Activated CD8-positive, alpha-beta T cell treated with anti-CD3 and anti-CD28 coated beads for 36 hours (primary cell): ENCODE results near the gene RNF181. TPM values are rescaled to one million over a fixed set of nuclear protein-coding genes. Genes with fewer than 3 reads are reported as not detected.
"Not testable (repeated sequence)": the region's sequence is repeated elsewhere in the genome, so short reads cannot be mapped to it uniquely, and the experiment has no call there.

Experiments
- ATAC-seq: fragments of 200-7000 bp; cut with Tn5 transposase; one replicate; pipeline ENCODE4 v1.10.0; 2021; ENCODE audit warnings: mild to moderate bottlenecking, moderate library complexity
- CTCF ChIA-PET: fragments of 350-600 bp; sonication (Branson Sonifier 250); formaldehyde crosslinking; loops from one replicate; lab custom pipeline; 2021; ENCODE audit warnings: antibody characterized with exemption; lab: Charles Lee
- POLR2A ChIA-PET: fragments of 350-600 bp; sonication (Branson Sonifier 250); formaldehyde crosslinking; loops from one replicate; lab custom pipeline; 2021; ENCODE audit warnings: antibody characterized with exemption; lab: Charles Lee
- DNase-seq: peaks from one replicate; pipeline ENCODE4 v3.0.0-alpha.2; 2020
- H3K27ac Mint-ChIP-seq: one replicate; pipeline ENCODE4 v1.8.0; 2021; ENCODE audit warnings: mild to moderate bottlenecking, mixed read lengths
- H3K27me3 Mint-ChIP-seq: one replicate; pipeline ENCODE4 v1.8.0; 2021; ENCODE audit warnings: mixed read lengths
- H3K36me3 Mint-ChIP-seq: one replicate; pipeline ENCODE4 v1.8.0; 2021; ENCODE audit warnings: low read depth, mixed read lengths
- H3K4me1 Mint-ChIP-seq: one replicate; pipeline ENCODE4 v1.8.0; 2021; ENCODE audit warnings: low read depth, mixed read lengths
- H3K4me3 Mint-ChIP-seq: one replicate; pipeline ENCODE4 v1.8.0; 2021; ENCODE audit warnings: mild to moderate bottlenecking, moderate library complexity, mixed read lengths
- H3K9me3 Mint-ChIP-seq: one replicate; pipeline ENCODE4 v1.8.0; 2021; ENCODE audit warnings: mixed read lengths
- intact Hi-C: fragments of 100-400 bp; cut with micrococcal nuclease; formaldehyde crosslinking; loops from one replicate; pipeline ENCODE4 v1.10.0; 2022
- total RNA-seq, 2 experiments: library from RNA; stranded (reverse); gene quantifications; one replicate each; pipeline ENCODE4 v1.2.3, GENCODE V29; 2021
- TF ChIP-seq, protein P1 (sequence below): fragments of 200-600 bp; IDR thresholded peaks from one replicate; pipeline ENCODE4 v1.8.0; 2022; ENCODE audit warnings: antibody characterized with exemption, mild to moderate bottlenecking

The RNF181 gene
- total RNA-seq, 2 experiments from 2014 or later: 112 to 117 TPM

DNA sequence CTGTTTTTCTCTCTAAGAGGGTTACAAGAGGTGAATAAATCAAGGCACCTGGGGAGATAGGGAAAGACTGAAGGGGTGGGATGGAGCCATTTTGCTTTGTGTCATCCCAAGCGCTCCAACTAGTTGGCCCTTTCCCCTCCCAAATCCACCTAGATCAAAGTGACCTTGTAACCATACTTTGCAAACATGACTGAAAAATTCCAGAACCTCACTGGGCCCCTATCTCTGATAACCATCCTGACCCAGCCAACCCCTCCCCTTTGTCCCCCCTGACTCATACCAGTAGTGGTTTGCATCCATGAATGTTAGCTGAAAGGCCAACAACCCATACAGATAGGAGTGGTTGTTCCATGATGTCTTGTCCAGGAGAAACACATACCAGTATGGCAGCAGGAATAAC is 37.4 kb upstream of the RNF181 start:
- H3K36me3 Mint-ChIP-seq: peaks cover 14% of the 10 kb centered on the region
- H3K4me1 Mint-ChIP-seq: peaks cover 26% of the 10 kb centered on the region
- no peak overlapping the region for H3K27ac Mint-ChIP-seq
- no peaks in the 10 kb centered on the region for H3K9me3 Mint-ChIP-seq
- CTCF ChIA-PET: interaction anchor here (1.0 to 3.2 kb wide), 4 partner anchors 8 to 138 kb away, joined by 5 to 39 read pairs (median 9); partner anchors contain the start of gene SH2D6
- no peaks in the 10 kb centered on the region for H3K27me3 Mint-ChIP-seq
- DNase-seq (no peak), ATAC-seq (no peak)
- no peak overlapping the region for H3K4me3 Mint-ChIP-seq
- intact Hi-C loops: no loop called here
- POLR2A ChIA-PET: interaction anchor here (1.1 to 23.8 kb wide), 2 partner anchors 13 to 134 kb away, joined by 3 to 467 read pairs; partner anchors contain the start of gene MAT2A
- TF ChIP-seq, protein P1, sequence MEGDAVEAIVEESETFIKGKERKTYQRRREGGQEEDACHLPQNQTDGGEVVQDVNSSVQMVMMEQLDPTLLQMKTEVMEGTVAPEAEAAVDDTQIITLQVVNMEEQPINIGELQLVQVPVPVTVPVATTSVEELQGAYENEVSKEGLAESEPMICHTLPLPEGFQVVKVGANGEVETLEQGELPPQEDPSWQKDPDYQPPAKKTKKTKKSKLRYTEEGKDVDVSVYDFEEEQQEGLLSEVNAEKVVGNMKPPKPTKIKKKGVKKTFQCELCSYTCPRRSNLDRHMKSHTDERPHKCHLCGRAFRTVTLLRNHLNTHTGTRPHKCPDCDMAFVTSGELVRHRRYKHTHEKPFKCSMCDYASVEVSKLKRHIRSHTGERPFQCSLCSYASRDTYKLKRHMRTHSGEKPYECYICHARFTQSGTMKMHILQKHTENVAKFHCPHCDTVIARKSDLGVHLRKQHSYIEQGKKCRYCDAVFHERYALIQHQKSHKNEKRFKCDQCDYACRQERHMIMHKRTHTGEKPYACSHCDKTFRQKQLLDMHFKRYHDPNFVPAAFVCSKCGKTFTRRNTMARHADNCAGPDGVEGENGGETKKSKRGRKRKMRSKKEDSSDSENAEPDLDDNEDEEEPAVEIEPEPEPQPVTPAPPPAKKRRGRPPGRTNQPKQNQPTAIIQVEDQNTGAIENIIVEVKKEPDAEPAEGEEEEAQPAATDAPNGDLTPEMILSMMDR: no peak

DNA sequence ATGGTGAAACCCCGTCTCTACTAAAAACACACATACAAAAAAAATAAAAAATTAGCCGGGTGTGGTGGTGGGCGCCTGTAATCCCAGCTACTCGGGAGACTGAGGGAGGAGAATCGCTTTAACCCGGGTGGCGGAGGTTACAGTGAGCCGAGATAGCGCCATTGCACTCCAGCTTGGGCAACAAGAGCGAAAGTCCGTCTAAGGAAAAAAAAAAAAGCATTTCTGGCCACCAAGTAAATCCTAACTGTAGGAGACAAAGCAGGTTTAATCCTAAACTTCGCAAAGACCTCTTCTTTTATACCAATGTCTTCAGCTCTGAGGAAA is 35.2 kb upstream of the RNF181 start:
- H3K9me3 Mint-ChIP-seq, intact Hi-C loops, H3K36me3 Mint-ChIP-seq, DNase-seq, H3K27me3 Mint-ChIP-seq, ATAC-seq: not testable (repeated sequence)
- ChIA-PET POLR2A (interaction anchor here (0.6 to 23.8 kb wide), 10 partner anchors 16 to 155 kb away, joined by 3 to 467 read pairs (median 4); partner anchors contain the start of genes MAT2A, RNF181, SH2D6 and USP39), CTCF (interaction anchor here (0.9 to 4.1 kb wide), 7 partner anchors 9 to 171 kb away, joined by 3 to 35 read pairs (median 6); partner anchors contain the start of gene SH2D6)
- Mint-ChIP-seq H3K4me3 (peak overlapping the region; percentile 100), H3K4me1 (peaks cover 32% of the 10 kb centered on the region), H3K27ac (peak overlapping the region; percentile 100)

DNA sequence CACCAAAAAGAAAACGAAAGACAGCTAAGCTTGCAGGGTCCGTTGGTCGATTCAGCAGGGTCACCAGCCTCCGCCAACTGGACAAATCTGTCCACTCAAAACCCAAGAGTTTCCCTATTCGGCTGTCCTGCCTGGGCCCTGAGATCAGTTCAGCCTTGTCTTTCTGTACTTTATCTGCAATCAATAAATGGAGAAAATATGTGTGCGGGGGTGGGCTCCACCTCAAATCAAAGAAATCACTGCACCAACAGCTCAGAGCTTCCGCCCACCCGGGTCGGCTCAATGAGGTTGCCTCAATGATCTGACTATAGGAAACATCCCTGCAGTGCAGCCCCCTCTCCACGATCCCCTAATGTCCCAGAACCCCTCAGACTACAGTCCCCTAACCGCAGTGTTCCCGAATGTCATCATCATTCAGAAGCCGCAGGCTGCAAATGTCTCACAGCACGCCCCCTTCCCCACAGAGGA is 34.7 kb upstream of the RNF181 start:
- H3K4me1 Mint-ChIP-seq: peaks cover 32% of the 10 kb centered on the region
- H3K27ac Mint-ChIP-seq: peak overlapping the region; percentile 100
- H3K27me3 Mint-ChIP-seq: no peaks in the 10 kb centered on the region
- no peaks in the 10 kb centered on the region for H3K9me3 Mint-ChIP-seq
- DNase-seq: peak; percentile 65
- ChIA-PET POLR2A (interaction anchor here (0.6 to 23.8 kb wide), 11 partner anchors 16 to 155 kb away, joined by 3 to 467 read pairs (median 4); partner anchors contain the start of genes MAT2A, RNF181, SH2D6 and VAMP8), CTCF (interaction anchor here (0.9 to 4.1 kb wide), 7 partner anchors 10 to 172 kb away, joined by 3 to 35 read pairs (median 6); partner anchors contain the start of gene SH2D6)
- H3K4me3 Mint-ChIP-seq: peak overlapping the region; percentile 100
- peak; percentile 28 for ATAC-seq
- intact Hi-C loops: no loop called here
- TF ChIP-seq, protein P1: no peak
- peaks cover 8% of the 10 kb centered on the region for H3K36me3 Mint-ChIP-seq

DNA sequence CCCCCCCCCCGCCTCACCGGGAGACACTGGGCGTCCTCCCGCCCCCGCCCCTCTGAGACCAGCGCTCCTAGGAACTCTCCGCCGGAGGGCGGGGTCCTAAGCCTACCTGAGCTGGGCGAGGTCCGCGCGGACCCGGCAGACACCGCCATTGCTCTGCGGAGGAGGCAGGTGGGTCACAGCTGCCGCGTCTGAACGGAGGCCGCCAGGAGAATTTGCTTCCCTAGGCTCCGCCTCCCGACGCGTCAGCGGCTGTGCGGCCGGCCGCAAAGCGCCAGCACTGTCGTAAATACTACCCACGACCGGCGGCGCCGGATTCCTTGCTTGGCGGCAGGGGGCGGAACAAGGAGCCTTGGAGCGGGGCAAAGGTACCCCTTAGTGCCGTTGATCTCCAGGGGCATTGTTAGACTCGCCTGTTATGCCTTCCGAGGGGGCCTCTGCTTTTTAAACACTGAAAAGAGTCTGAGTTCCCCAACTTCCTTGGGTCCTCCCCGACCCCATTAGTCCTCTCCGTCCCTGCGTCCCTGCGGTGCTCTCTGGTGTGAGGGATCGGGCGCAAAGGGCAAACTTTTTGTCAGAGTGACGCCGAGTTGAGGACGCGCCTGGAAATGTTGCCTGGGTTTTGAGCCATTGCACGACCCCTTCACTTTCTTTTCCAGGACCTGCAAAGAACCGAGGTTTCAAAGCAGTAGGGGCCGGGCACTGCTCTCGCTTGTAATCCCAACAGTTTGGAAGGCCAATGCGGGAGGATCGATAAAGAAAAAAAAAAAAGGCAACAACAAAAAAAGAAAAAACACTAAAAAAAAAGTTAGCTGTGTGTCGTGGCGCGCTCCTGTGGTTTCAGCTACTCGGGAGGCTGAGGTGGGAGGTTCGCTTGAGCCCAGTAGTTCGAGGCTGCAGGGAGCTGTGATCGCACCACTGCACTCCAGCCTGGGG is 34.0 kb upstream of the RNF181 start, which contains the start of gene GGCX:
TSS of gene GGCX (minus strand) at position 214 of the 933 bp plus-strand sequence. CDS start at position 149, 65 bp downstream.
- POLR2A ChIA-PET: interaction anchor here (0.6 to 23.8 kb wide), 9 partner anchors 9 to 156 kb away, joined by 3 to 467 read pairs (median 4); partner anchors contain the start of genes MAT2A, RNF181 and VAMP8
- CTCF ChIA-PET: interaction anchor here (0.9 to 4.1 kb wide), 5 partner anchors 11 to 173 kb away, joined by 3 to 35 read pairs (median 6); partner anchors contain the start of gene SH2D6
- peaks cover 8% of the 10 kb centered on the region for H3K36me3 Mint-ChIP-seq
- H3K9me3 Mint-ChIP-seq: no peaks in the 10 kb centered on the region
- peak within 1 kb of the TSS; percentile 100 for H3K27ac Mint-ChIP-seq
- H3K4me1 Mint-ChIP-seq: peaks cover 32% of the 10 kb centered on the region
- DNase-seq (peak; percentile 98), ATAC-seq (peak; percentile 95)
- peak within 1 kb of the TSS; percentile 100 for H3K4me3 Mint-ChIP-seq
- intact Hi-C loops: no loop called here
- TF ChIP-seq, protein P1: no peak
- no peaks in the 10 kb centered on the region for H3K27me3 Mint-ChIP-seq

DNA sequence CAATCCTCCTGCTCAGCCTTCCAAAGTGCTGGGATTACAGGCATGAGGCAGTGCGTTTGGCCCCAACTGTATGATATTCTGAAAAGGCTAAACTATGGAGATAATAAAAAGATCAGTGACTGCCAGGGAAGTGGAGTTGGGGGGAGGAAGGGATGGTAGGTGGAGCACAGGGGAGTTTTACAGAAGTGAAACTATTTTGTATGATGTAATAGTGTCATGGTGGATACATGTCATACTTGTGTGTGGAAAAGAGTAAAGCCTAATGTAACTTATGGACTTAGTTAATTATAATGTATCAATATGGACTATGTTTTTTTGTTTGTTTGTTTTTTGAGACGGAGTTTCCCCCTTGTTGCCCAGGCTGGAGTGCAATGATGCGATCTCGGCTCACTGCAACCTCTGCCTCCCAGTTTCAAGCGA is 31.4 kb upstream of the RNF181 start:
- Mint-ChIP-seq H3K27me3 (no peaks in the 10 kb centered on the region), H3K4me1 (peaks cover 25% of the 10 kb centered on the region), H3K4me3 (no peak overlapping the region), H3K27ac (no peak overlapping the region), H3K36me3 (no peaks in the 10 kb centered on the region), H3K9me3 (no peaks in the 10 kb centered on the region)
- ChIA-PET POLR2A (interaction anchor here (0.6 to 23.8 kb wide), 2 partner anchors 19 to 158 kb away, joined by 3 to 467 read pairs; partner anchors contain the start of gene MAT2A), CTCF (no interaction called here)
- ATAC-seq (no peak), DNase-seq (no peak)
- TF ChIP-seq, protein P1: no peak
- intact Hi-C loops: no loop called here
